Measurements from ENCODE around the gene DIO3. TPM values are rescaled to one million over a fixed set of nuclear protein-coding genes. Genes with fewer than 3 reads are reported as not detected.
"Not testable (repeated sequence)": the region's sequence is repeated elsewhere in the genome, so short reads cannot be mapped to it uniquely, and the experiment has no call there.

DIO3 gene
- total and polyA plus RNA-seq, 2 experiments from 2014 or later = 0.18 TPM; not detected in 1

- H3K4me3 ChIP-seq = no peak overlapping the region
- H3K27me3 ChIP-seq = peaks cover 5% of the 10 kb centered on the region
- no peak overlapping the region for H3K27ac ChIP-seq
- DNase-seq (ENCODE audit: low read depth in 1 of 2, low spot score in 1 of 2) = no peak
- H3K36me3 ChIP-seq = no peaks in the 10 kb centered on the region
- TF ChIP-seq CTCF (IDR thresholded peaks at IDR 0.05; ENCODE audit: low read depth, low read length) = no peak
- H3K9me3 ChIP-seq (ENCODE audit: low read depth) = no peaks in the 10 kb centered on the region
- no peaks in the 10 kb centered on the region for H3K4me1 ChIP-seq (ENCODE audit: low read depth)
Measured at GRCh38 chr14:101549154-101549553, 12.1 kb upstream of the DIO3 start.

- H3K27me3 ChIP-seq = peaks cover 14% of the 10 kb centered on the region
- not testable (repeated sequence) for H3K27ac ChIP-seq; H3K4me1 ChIP-seq (ENCODE audit: low read depth); DNase-seq (ENCODE audit: low read depth in 1 of 2, low spot score in 1 of 2); H3K9me3 ChIP-seq (ENCODE audit: low read depth); H3K4me3 ChIP-seq; H3K36me3 ChIP-seq
Measured at GRCh38 chr14:101550202-101550912, 10.9 kb upstream of the DIO3 start.

- H3K36me3 ChIP-seq = no peaks in the 10 kb centered on the region
- DNase-seq (ENCODE audit: low read depth in 1 of 2, low spot score in 1 of 2) = no peak
- no peak overlapping the region for H3K4me3 ChIP-seq
- H3K4me1 ChIP-seq (ENCODE audit: low read depth) = no peaks in the 10 kb centered on the region
- H3K27ac ChIP-seq = no peak overlapping the region
- no peaks in the 10 kb centered on the region for H3K9me3 ChIP-seq (ENCODE audit: low read depth)
- peaks cover 29% of the 10 kb centered on the region for H3K27me3 ChIP-seq
- TF ChIP-seq CTCF (IDR thresholded peaks at IDR 0.05; ENCODE audit: low read depth, low read length) = no peak
Measured at GRCh38 chr14:101551729-101552595, 9.3 kb upstream of the DIO3 start.

- Histone ChIP-seq H3K4me1 (ENCODE audit: low read depth) (no peaks in the 10 kb centered on the region), H3K36me3 (no peaks in the 10 kb centered on the region), H3K4me3 (no peak overlapping the region), H3K27ac (no peak overlapping the region), H3K9me3 (ENCODE audit: low read depth) (no peaks in the 10 kb centered on the region), H3K27me3 (peaks cover 37% of the 10 kb centered on the region)
- no peak for TF ChIP-seq CTCF (IDR thresholded peaks at IDR 0.05; ENCODE audit: low read depth, low read length)
- DNase-seq (ENCODE audit: low read depth in 1 of 2, low spot score in 1 of 2) = no peak
Measured at GRCh38 chr14:101552786-101553231, 8.5 kb upstream of the DIO3 start.

GRCh38 chr14:101553393-101553792 lies 7.9 kb upstream of the DIO3 start:
- no peak overlapping the region for H3K27ac ChIP-seq
- no peak overlapping the region for H3K4me3 ChIP-seq
- H3K4me1 ChIP-seq (ENCODE audit: low read depth) = no peaks in the 10 kb centered on the region
- no peak for TF ChIP-seq CTCF (IDR thresholded peaks at IDR 0.05; ENCODE audit: low read depth, low read length)
- H3K27me3 ChIP-seq = peaks cover 43% of the 10 kb centered on the region
- no peaks in the 10 kb centered on the region for H3K36me3 ChIP-seq
- H3K9me3 ChIP-seq (ENCODE audit: low read depth) = no peaks in the 10 kb centered on the region
- no peak for DNase-seq (ENCODE audit: low read depth in 1 of 2, low spot score in 1 of 2)

- TF ChIP-seq CTCF (IDR thresholded peaks at IDR 0.05; ENCODE audit: low read depth, low read length) = no peak
Measured at GRCh38 chr14:101553931-101554330, 7.4 kb upstream of the DIO3 start.

More at GRCh38 chr14:101553931-101554330, 7.4 kb upstream of the DIO3 start:
- Histone ChIP-seq H3K27me3 (peaks cover 48% of the 10 kb centered on the region), H3K27ac (no peak overlapping the region), H3K9me3 (ENCODE audit: low read depth) (no peaks in the 10 kb centered on the region), H3K4me3 (no peak overlapping the region), H3K36me3 (no peaks in the 10 kb centered on the region), H3K4me1 (ENCODE audit: low read depth) (no peaks in the 10 kb centered on the region)
- no peak for DNase-seq (ENCODE audit: low read depth in 1 of 2, low spot score in 1 of 2)

Data from cardiac muscle cell (in vitro differentiated cells and primary cell).